ENCODE data around the gene RNU2-63P.
A peak's percentile ranks its signal among the peaks of the same experiment; 100 is the strongest.

RNU2-63P gene

DNA sequence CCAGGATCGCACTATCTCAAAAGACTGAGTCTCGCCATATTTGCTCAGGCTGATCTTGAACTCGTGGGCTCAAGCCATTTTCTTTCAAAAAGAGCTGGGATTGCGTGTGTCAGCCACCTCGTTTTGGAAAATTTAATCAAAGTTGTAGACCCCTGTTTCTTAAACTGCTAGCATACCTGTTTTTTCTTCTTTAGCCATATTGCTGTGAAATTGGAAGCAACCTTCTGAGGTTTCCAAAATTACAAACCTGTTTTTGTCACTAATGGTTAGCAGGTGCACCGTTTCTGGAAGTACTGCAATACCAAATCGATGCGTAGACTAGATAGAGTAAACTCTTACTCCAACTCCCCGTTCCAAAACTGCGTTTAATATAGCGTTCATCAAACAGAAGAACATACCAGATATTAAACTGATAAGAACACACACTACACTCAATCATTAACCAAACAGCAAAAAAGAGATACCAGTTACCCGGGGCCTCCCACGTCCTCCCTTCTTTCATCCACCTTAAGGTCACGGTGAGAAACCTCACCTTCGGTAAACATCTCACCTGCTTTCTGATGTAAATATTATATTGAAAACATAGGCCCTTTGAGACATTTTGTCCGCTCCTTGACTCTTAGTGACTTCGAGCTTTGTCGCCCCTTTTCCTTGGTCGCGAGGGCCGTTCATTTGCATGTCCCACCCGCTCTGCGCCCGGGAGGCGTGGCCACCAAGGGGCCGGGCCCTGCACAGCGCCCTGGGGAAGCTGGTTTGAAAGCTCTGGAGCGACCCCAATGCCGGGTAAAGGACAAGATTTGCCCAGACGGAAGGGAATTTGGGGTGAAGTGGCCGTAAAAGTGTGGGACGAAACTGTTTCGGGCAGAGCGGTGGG is at the start of gene RNU2-63P:
TSS of gene RNU2-63P (minus strand) at position 462 of the 874 bp plus-strand sequence.
- H3K4me3 Mint-ChIP-seq: peak within 1 kb of the TSS; percentile 92
- peak within 1 kb of the TSS; percentile 100 for H3K27ac Mint-ChIP-seq

GRCh38 chr2:88061295-88061694 is 44.9 kb upstream of the RNU2-63P start:
- no peak overlapping the region for H3K4me3 Mint-ChIP-seq
- no peaks in the 10 kb centered on the region for H3K9me3 Mint-ChIP-seq
- no peak for DNase-seq
- peaks cover 33% of the 10 kb centered on the region for H3K4me1 Mint-ChIP-seq
- H3K27me3 Mint-ChIP-seq: no peaks in the 10 kb centered on the region
- no peak overlapping the region for H3K27ac Mint-ChIP-seq
- H3K36me3 Mint-ChIP-seq (ENCODE audit: low read depth): no peaks in the 10 kb centered on the region
- no peak for ATAC-seq

More for the DNA sequence above, at the start of gene RNU2-63P:
- Mint-ChIP-seq H3K36me3 (ENCODE audit: low read depth) (no peaks in the 10 kb centered on the region), H3K27me3 (no peaks in the 10 kb centered on the region), H3K4me1 (peaks cover 28% of the 10 kb centered on the region), H3K9me3 (no peaks in the 10 kb centered on the region)
- ATAC-seq (peak; percentile 94), DNase-seq (peak; percentile 78)

GRCh38 chr2:88060907-88061275 is 44.5 kb upstream of the RNU2-63P start:
- Mint-ChIP-seq H3K27ac (no peak overlapping the region), H3K36me3 (ENCODE audit: low read depth) (no peaks in the 10 kb centered on the region), H3K9me3 (no peaks in the 10 kb centered on the region), H3K4me1 (peaks cover 37% of the 10 kb centered on the region), H3K27me3 (no peaks in the 10 kb centered on the region), H3K4me3 (no peak overlapping the region)
- no peak for ATAC-seq
- no peak for DNase-seq

DNA sequence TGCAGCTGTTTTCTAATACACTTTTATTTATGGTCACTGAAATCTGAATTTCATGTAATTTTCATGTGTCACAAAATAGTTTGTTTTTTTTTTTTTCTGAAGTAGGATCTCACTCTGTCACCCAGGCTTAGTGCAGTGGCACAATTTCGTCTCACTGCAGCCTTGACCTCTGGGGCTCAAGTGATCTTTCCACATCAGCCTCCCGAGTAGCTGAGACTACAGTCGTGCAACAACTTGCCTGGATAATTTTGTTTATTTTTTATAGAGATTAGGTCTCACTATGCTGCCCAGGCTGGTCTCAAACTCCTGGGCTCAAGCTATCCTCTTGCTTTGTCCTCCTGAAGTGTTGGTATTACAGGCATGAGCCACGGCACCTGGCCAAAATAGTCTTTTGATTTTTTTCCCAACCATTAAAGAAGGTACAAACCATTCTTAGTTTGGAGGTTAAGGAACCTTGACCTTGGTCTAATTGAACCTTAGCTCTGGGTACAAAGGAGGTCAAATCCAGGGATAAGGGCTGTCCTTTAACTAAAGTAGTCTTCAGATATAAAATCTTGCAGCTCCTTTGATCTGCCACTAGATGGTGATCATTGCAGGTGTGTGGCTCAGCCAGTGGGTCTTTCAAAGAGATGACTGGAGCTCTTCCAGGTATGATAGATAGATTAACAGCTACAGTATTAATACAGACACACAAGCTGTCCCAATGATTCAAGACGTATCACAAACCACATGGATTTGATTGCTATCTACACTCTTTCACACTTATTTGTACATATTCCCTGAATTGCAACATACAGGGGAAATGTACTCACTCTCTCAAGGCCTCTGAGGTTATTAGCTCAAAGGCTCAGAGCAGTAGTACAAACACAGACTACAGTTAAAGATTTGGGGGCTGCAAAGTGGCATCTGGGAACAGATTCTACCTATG is 43.9 kb upstream of the RNU2-63P start:
- no peak overlapping the region for H3K4me3 Mint-ChIP-seq
- peaks cover under 1% of the 10 kb centered on the region for H3K36me3 Mint-ChIP-seq (ENCODE audit: low read depth)
- peaks cover 40% of the 10 kb centered on the region for H3K4me1 Mint-ChIP-seq
- DNase-seq (no peak), ATAC-seq (peak; percentile 8)
- H3K27ac Mint-ChIP-seq: no peak overlapping the region
- H3K27me3 Mint-ChIP-seq: no peaks in the 10 kb centered on the region
- H3K9me3 Mint-ChIP-seq: no peaks in the 10 kb centered on the region

- peak overlapping the region; percentile 30 for H3K27ac Mint-ChIP-seq
- peaks cover 21% of the 10 kb centered on the region for H3K36me3 Mint-ChIP-seq (ENCODE audit: low read depth)
- H3K4me1 Mint-ChIP-seq: peaks cover 58% of the 10 kb centered on the region
- DNase-seq (no peak), ATAC-seq (no peak)
- H3K9me3 Mint-ChIP-seq: no peaks in the 10 kb centered on the region
- H3K27me3 Mint-ChIP-seq: no peaks in the 10 kb centered on the region
- H3K4me3 Mint-ChIP-seq: no peak overlapping the region
Measured at GRCh38 chr2:88058191-88058590, 41.8 kb upstream of the RNU2-63P start.

- Mint-ChIP-seq H3K36me3 (ENCODE audit: low read depth) (peaks cover 27% of the 10 kb centered on the region), H3K27ac (peak overlapping the region; percentile 39), H3K27me3 (no peaks in the 10 kb centered on the region), H3K9me3 (no peaks in the 10 kb centered on the region), H3K4me1 (peaks cover 66% of the 10 kb centered on the region), H3K4me3 (peak overlapping the region; percentile 99)
- peak; percentile 44 for ATAC-seq
- DNase-seq: no peak
Measured at GRCh38 chr2:88057437-88057844, 41.1 kb upstream of the RNU2-63P start.

DNA sequence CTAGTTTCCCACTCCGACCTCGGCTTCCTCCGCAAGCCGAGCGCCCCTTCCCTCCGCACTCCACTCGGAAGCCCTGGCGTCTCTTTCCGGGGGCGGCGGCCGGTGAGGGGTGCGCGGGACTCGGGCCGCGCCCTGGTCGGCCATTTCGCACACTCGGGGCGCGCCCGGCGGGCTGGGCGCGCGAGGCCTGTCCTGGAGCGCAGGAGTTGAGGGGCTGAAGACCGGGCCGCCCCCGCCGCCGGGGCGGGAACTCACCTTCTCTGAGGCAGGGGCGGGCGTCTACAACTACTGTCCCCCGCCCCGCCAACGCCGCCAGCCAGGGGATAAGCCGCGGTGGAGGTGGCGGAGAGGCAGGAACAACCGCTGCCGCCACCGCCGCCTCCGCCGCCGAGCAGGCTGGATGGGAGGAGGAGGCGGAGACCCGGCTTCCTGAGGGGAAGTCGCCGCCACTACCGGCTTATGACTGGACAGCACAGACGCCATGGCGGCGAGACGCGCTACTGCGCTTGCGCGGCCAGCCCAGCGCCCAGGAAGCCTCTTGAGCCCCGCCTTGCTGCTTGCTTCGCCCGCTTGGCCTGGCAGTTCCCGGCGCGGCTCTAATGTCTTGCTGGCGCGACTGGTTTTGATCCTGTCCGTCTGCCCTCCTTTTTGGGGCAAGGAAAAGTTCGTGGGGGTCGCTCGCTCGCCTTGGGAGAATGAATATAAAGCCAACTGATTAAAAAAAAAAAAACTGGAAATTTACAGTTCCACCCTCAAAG is 39.2 kb upstream of the RNU2-63P start, which contains the start of gene KRCC1:
TSS of gene KRCC1 (minus strand) at position 413 of the 758 bp plus-strand sequence. CDS start 27,220 bp downstream, outside the sequence.
- ATAC-seq (peak; percentile 91), DNase-seq (peak; percentile 93)
- Mint-ChIP-seq H3K36me3 (ENCODE audit: low read depth) (peaks cover 40% of the 10 kb centered on the region), H3K4me3 (peak within 1 kb of the TSS; percentile 99), H3K9me3 (no peaks in the 10 kb centered on the region), H3K27me3 (no peaks in the 10 kb centered on the region), H3K4me1 (peaks cover 76% of the 10 kb centered on the region), H3K27ac (peak within 1 kb of the TSS; percentile 99)

- Mint-ChIP-seq H3K36me3 (ENCODE audit: low read depth) (peaks cover 40% of the 10 kb centered on the region), H3K9me3 (no peaks in the 10 kb centered on the region), H3K4me1 (peaks cover 77% of the 10 kb centered on the region), H3K4me3 (peak overlapping the region; percentile 99), H3K27ac (peak overlapping the region; percentile 99), H3K27me3 (no peaks in the 10 kb centered on the region)
- ATAC-seq: no peak
- no peak for DNase-seq
Measured at GRCh38 chr2:88054782-88055370, 38.5 kb upstream of the RNU2-63P start.

DNA sequence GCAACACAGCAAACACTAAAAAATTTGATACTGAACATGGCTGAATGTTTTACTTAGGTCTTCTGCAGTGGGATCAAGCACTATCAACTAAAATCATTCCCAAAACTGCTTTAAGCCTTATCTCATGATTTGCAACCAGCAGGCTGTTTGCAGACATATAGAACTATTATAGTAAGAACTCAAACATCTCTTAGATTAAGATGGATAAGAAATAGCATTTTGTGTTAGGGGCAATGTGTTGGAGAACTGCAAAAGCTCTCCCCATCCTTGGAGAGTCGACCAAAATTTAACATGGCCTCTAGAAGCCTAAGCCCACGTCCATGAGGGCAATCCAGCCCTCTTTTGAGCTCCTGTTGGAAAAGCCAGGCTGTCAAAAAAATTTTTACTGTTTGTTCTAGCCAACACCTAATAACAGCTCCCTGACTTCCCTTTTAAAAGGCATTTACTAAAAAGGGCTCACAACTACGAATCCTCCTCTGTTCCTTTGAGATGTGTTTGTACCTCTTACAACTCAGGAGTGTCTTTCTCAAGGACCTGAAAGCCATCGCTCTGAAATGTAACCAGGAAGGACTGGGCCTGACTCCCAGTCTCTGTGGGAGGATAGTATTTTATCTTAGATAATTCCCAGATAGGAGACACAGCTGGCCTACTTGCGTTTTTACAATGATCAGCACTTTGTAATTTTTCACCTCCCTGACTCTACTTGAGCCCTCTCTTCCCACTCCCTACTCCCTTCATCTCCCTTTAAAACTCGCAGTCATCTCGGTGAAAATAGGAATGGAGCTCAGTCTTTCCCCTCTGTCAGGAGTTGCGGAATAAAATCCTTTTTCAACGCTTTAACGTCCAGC is 37.8 kb upstream of the RNU2-63P start:
- peaks cover 83% of the 10 kb centered on the region for H3K4me1 Mint-ChIP-seq

GRCh38 chr2:88053296-88053695 is 36.9 kb upstream of the RNU2-63P start:
- Mint-ChIP-seq H3K4me1 (peaks cover 80% of the 10 kb centered on the region), H3K36me3 (ENCODE audit: low read depth) (peaks cover 54% of the 10 kb centered on the region), H3K27ac (peak overlapping the region; percentile 99), H3K4me3 (peak overlapping the region; percentile 99), H3K27me3 (no peaks in the 10 kb centered on the region), H3K9me3 (no peaks in the 10 kb centered on the region)
- no peak for DNase-seq
- no peak for ATAC-seq

More for the DNA sequence above, 37.8 kb upstream of the RNU2-63P start:
- H3K36me3 Mint-ChIP-seq (ENCODE audit: low read depth): peaks cover 46% of the 10 kb centered on the region
- no peaks in the 10 kb centered on the region for H3K27me3 Mint-ChIP-seq
- no peaks in the 10 kb centered on the region for H3K9me3 Mint-ChIP-seq
- ATAC-seq: no peak
- H3K4me3 Mint-ChIP-seq: peak overlapping the region; percentile 99
- H3K27ac Mint-ChIP-seq: peak overlapping the region; percentile 99
- DNase-seq: no peak

- DNase-seq: no peak
- Mint-ChIP-seq H3K36me3 (ENCODE audit: low read depth) (peaks cover 54% of the 10 kb centered on the region), H3K4me1 (peaks cover 75% of the 10 kb centered on the region), H3K9me3 (no peaks in the 10 kb centered on the region), H3K4me3 (no peak overlapping the region), H3K27ac (peak overlapping the region; percentile 99), H3K27me3 (no peaks in the 10 kb centered on the region)
- no peak for ATAC-seq
Measured at GRCh38 chr2:88051792-88052191, 35.4 kb upstream of the RNU2-63P start.

- DNase-seq: no peak
- no peaks in the 10 kb centered on the region for H3K27me3 Mint-ChIP-seq
- peak overlapping the region; percentile 31 for H3K27ac Mint-ChIP-seq
- no peaks in the 10 kb centered on the region for H3K9me3 Mint-ChIP-seq
- peaks cover 53% of the 10 kb centered on the region for H3K36me3 Mint-ChIP-seq (ENCODE audit: low read depth)
- H3K4me3 Mint-ChIP-seq: no peak overlapping the region
- peaks cover 77% of the 10 kb centered on the region for H3K4me1 Mint-ChIP-seq
- ATAC-seq: no peak
Measured at GRCh38 chr2:88049622-88050021, 33.3 kb upstream of the RNU2-63P start.

GRCh38 chr2:88048541-88048940 is 32.2 kb upstream of the RNU2-63P start:
- no peak overlapping the region for H3K27ac Mint-ChIP-seq
- H3K4me1 Mint-ChIP-seq: peaks cover 67% of the 10 kb centered on the region
- peaks cover 42% of the 10 kb centered on the region for H3K36me3 Mint-ChIP-seq (ENCODE audit: low read depth)
- H3K9me3 Mint-ChIP-seq: no peaks in the 10 kb centered on the region
- H3K4me3 Mint-ChIP-seq: no peak overlapping the region
- no peaks in the 10 kb centered on the region for H3K27me3 Mint-ChIP-seq
- DNase-seq: no peak
- ATAC-seq: no peak

All from activated naive CD8-positive, alpha-beta T cell treated with anti-CD3 and anti-CD28 coated beads, Interleukin-2, amount 50 U/mL, for 24 hours (primary cell).